Lung microvascular endothelial cell (primary cell): Measurements from ENCODE around the gene CNTROB. TPM values are rescaled to one million over a fixed set of nuclear protein-coding genes. Genes with fewer than 3 reads are reported as not detected.

Source experiments
- DNase-seq, 2 donors: peaks; one replicate each; pipeline versions ENCODE4 v3.0.0 to v3.0.0-alpha.2; 2010; ENCODE audit warnings: low read depth in 2 of 2
- total RNA-seq: library from RNA; depleted of rRNA; stranded (reverse); fragments of >200 nt; gene quantifications from 2 replicates; pipeline ENCODE4 v1.2.1, GENCODE V29; 2014

CNTROB gene
- total RNA-seq = 10.5 and 11.9 TPM in 2 replicates

- DNase-seq = peak; percentile 99
Observed at GRCh38 chr17:7931709-7932482, at the start of gene CNTROB, which contains the start of gene TRAPPC1. Gene CNTROB (plus strand): TSS chr17:7932206. CDS start chr17:7933080, 874 bp downstream. Gene TRAPPC1 (minus strand): TSS chr17:7931946. CDS start chr17:7931829, 117 bp downstream.

- no peak for DNase-seq
Observed at GRCh38 chr17:7882629-7883028, 49.4 kb upstream of the CNTROB start.

- peak; percentile 11 to 46 for DNase-seq
Observed at GRCh38 chr17:7883781-7884386, 48.1 kb upstream of the CNTROB start.

GRCh38 chr17:7884581-7885366, 47.2 kb upstream of the CNTROB start:
- peak in 1 of 2 donors; percentile 4 for DNase-seq

GRCh38 chr17:7885367-7886226, 46.4 kb upstream of the CNTROB start:
- peak; percentile 28 to 29 for DNase-seq

- DNase-seq = peak; percentile 23 to 40
Observed at GRCh38 chr17:7886227-7887037, 45.6 kb upstream of the CNTROB start.

GRCh38 chr17:7887038-7887481, 44.9 kb upstream of the CNTROB start:
- no peak for DNase-seq

- DNase-seq = peak; percentile 94 to 97
Observed at GRCh38 chr17:7887482-7888183, 44.4 kb upstream of the CNTROB start.

- DNase-seq = peak; percentile 12 to 27
Observed at GRCh38 chr17:7888184-7888920, 43.7 kb upstream of the CNTROB start, which contains the start of gene CHD3. Gene CHD3 (plus strand): TSS chr17:7888789. CDS start chr17:7889001, 212 bp downstream.

- peak; percentile 77 to 88 for DNase-seq
Observed at GRCh38 chr17:7889166-7889955, 42.6 kb upstream of the CNTROB start.

GRCh38 chr17:7893187-7893880, 38.7 kb upstream of the CNTROB start:
- no peak for DNase-seq

GRCh38 chr17:7894226-7894625, 37.8 kb upstream of the CNTROB start:
- DNase-seq = no peak

GRCh38 chr17:7894866-7895265, 37.1 kb upstream of the CNTROB start:
- DNase-seq = no peak

- no peak for DNase-seq
Observed at GRCh38 chr17:7897090-7897489, 34.9 kb upstream of the CNTROB start.

- peak; percentile 73 to 86 for DNase-seq
Observed at GRCh38 chr17:7897773-7898172, 34.2 kb upstream of the CNTROB start.

- no peak for DNase-seq
Observed at GRCh38 chr17:7903154-7904103, 28.6 kb upstream of the CNTROB start.
